ENCODE results near the gene NEK4.

The NEK4 gene
- total RNA-seq, result 43.8 to 68.5 (median 48.0) reads per million in 4 experiments

DNA sequence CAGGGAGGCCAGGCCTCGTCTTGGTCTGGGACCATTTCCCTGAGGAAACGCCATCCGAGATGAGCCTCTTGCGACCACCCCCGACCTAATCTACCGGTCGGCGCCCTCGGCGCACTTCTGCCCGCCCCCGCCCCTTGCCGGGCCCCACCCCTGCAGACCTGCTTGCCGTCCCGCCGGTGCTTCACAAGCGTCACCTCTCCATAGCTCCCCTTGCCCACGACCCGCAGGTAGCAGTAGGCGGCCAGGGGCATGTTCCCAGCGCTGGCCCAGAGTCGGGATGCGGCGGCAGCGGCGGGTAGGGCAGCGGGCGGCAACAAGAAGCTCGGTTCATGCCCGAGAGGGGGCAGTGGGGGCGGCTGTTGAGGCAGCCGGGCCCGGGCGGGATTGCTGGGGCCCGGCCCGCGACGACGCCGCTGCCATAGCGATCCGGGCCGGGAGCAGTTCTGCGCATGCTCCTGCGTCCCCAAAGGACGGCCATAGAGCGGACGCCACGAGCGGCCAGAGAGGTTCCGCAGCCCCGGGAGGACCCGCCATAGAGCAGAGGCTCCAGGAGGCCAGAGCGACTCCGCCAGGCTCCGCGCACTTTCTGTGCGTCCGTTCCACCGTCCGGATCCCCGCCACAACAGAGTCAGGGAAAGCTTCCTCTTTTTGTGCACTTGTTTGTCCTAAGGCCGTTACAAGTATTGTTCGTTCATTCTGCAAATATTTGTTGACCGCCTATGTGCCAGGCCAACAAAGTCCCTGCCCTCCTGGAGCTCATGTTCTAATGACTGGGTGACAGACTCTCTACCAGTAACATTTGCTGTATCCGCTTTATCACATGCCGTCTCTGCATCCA lies at the start of gene NEK4:
NEK4 (minus strand) TSS at position 445 of the 838 bp plus-strand sequence; CDS start at position 251, 194 bp downstream.
- DNase-seq, result peak; percentile 49

DNA sequence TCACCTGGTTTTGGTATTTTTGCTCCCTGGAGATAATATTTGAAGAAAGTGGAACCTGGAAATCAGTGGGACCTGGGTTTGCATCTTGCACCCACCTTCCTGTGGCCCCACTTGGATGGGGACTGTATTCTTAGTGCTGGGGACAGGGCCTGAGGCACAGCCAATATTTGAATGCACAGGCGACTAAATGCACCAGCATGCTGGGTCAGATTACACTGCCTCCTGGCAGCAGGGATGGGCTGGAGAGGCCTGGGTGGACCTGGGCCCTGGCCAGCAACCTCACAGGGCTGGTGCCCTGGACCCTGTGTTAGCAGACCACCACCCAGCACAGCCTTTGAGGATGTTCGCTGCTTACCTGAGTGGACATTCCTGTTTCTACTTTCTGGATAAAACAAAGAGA lies 49.2 kb upstream of the NEK4 start:
- DNase-seq, result no peak

DNA sequence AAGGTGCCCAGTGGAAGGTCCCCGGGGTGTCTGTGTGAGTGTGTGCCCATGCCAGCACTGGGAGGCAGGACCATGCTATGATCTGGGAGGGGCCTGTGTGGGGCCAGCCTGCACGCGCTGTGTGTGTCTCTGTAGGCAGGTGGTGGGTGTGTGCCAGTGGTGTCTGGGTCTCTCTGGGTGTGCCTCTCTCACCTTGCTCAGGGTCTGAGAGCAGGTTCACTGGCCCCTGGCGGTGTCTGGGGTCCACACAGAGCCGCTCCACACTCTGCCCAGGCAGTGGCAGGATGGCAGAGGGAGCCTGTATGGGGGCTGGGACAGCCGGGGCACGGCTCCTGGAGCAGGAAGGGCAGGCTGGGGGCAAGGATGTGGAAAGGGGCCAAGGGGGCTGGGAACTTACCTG lies 47.1 kb upstream of the NEK4 start:
- no peak for DNase-seq

DNA sequence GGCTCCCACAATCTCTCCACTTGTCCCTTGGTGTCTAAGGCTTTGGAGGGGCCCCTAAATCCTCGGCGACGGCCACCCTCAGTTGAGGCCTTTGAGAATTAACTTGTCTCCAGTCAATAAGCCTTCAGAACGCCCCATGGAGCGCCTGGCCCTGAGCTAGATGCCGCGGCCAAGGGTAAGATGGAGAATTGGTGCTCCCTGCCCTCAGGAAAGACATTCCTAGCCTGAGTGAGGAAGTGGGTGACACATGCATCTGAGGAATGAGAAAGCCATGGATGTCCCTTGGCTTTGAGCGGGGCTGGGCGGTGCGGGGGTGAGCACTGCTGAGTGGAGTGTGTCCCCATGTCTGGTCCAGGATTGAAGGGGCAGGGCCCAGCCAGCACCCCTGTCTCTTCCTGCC lies 46.5 kb upstream of the NEK4 start:
- DNase-seq, result no peak

DNA sequence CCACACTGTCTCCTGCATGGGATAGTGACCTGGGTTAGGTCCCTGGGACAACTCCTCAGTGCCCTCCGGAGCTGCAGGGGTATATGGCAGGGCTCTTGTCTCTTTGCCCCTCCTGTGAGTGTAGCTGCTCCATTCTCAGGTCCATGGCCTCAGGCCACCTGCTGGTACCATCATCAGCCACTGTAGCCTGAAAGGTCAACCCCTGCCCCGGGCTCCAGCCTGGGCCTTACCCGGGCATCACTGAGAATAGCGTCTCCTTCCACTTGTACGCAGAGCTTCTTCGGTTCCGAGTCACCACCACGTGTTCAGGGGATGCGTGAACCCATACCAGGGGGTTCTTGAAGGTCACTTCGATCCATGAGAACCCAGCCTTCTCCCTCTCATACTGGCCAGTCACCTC lies 45.9 kb upstream of the NEK4 start:
- DNase-seq, result no peak

DNA sequence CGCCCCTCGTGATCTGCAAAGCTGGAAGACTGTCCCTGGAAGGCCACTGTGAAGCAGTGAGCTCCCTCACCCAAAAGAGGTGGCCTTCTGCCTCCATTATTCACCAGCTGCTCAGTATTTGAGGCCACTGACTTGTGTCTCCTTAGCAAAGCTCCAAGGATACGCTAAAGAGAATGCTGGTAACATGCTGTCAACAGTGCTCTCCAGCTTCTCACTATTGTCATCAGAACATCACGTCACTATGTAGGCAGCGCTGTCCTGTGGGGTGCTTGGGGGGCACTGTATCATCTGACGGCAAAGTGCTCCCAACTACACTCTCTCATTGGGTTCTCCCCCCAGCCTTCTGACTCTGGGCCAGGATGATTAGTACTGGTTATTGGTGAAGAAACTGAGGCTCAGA lies 45.5 kb upstream of the NEK4 start:
- DNase-seq, result no peak

DNA sequence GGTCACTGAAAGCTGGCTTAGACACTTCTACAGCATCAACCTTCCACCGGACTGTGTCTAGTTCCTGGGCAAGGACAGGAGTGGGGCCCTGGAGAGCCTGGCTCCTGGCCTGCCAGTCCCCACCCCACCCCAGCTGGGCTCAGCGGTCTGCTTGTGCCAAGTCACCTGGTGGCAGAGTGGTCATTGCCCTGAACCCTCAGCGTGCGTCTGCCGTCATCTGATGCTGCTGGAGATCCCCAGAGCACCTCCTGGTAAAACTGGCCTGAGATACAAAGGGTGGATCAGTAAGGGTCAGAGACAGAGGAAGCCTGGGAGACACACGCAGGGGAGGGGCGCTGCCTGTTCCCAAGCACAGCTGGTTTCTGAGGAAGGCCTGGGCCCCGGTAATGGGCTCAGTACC lies 43.1 kb upstream of the NEK4 start:
- no peak for DNase-seq

DNA sequence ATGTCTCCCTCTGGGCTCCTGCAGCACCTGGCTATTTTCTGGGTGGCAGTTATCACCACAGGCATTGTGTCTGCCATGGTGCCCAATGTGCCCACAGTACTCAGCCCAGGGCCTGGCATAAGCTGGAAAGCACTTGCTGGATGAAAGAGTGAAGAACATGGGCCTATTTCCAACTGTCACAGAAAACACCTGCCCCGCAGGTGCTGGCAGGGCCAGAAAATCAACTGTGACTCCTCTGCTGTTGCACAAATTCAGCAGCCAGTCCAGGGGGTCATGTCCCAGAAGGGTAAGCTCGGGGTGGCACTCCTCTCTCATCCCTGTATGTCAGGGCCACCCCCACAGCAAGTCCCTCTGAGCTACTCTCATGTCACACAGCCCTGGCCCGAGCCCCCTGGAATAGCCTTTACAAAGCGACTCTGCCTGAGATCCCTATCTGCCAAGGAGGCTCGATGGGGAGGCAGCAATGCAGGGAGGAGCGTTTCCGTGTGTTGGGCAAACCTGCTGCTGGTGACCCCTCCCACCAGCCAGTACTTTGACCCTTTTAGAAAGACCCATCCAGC lies 40.8 kb upstream of the NEK4 start:
- no peak for DNase-seq

DNA sequence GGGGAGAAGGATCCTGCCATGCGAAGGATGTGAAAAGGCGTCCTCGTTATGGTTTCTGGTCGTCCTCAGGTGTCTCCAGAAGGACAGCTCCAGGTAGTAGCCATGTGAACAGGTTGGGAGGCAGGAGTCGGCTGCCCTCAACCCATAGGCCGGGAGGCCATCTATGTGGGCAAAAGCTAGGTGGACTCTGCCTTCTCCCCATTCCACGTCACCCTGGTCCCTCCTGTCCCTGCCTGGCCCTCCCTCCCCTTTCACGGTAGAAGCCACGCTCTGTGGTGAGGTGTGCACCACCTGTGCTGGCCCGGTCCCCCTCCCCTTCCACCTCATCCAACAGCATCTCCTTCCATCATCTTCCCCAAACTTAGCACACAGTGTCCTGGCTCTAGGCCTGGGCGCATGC lies 40.2 kb upstream of the NEK4 start:
- no peak for DNase-seq

DNA sequence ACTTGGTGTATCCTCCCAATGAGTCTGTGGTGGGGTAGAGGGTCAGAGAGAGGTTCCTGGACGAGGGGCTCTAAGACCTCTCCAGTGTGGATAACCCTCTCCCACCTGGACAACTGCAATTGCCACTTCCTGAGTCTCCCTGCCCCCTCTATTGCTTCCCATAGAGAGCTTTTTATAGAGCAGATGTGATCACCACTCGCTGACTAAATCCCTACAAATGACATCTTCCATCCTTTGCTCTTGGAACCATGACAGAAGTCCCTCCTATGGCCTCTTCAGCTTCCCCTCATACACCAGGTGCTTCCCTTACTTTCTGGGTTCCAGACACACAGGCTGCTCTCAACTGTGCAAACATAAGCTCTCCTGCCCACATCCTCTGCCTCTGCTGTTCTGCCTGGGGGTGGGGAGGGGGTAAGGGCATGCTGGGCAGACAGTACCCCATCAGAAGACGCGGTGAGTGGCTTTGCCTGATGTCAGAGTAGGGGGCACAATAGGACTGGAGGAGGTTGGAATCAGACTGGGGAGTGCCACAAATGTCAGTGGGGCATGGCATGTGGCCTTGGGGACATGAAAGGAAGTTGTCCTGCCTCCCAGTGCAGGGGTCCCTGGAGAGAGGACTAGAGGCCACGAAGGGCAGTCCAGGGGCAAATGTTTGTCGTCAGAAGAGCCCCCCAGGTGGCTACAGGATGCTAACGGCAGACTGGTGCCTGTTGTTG lies 39.1 kb upstream of the NEK4 start:
- DNase-seq, result no peak

DNA sequence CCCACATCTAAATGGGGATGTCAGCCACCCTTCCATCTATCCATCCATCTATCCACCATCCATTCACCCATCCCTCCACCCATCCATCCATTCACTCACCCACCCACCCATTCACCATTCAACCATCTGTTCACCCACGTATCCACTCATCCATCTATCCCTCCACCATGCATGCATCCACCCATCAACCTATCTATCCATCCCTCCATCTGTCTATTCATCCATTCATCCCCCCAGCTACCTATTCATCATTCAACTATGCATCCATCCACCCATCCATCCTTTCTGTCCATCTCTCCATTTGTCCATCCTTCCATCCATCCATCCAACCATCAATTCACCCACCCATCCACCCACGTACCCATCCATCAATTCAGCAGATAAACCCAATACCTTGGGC lies 38.4 kb upstream of the NEK4 start:
- DNase-seq, result no peak

DNA sequence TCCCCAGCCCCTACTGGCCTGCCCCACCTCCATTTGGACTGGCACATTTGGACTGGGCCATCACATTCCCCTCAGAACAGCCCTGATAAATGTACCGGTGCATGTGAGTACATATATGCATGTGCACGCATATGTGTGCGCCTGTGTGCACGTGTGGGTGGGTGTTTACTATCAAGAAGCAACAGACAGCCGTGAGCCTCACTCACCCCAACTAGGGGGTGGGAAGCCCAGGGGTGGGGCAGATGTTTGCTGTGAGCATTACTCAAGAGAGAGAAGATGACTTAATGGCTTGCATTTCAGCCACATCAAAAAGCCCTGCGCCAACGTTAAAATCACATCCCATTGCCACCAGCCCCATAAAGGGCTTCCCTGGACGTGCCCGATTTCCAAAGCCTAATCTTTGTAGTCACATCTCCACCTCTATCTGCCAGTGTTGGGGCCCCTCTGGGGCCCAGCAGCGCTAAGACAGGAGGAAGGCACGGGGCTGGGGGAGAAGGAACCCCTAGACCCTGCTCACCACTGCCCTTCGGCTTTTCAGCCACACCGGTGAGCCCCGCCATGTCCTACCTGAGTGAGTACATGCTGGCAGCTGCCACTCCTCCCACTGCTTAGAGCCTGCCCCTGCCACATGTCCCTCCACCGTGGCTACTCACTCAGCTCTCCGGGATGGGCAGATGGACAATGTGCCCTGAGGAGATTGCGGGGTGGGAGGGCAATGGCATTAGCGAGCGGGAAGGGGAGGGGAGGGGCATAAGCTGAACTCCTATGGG lies 34.7 kb upstream of the NEK4 start:
- no peak for DNase-seq

DNA sequence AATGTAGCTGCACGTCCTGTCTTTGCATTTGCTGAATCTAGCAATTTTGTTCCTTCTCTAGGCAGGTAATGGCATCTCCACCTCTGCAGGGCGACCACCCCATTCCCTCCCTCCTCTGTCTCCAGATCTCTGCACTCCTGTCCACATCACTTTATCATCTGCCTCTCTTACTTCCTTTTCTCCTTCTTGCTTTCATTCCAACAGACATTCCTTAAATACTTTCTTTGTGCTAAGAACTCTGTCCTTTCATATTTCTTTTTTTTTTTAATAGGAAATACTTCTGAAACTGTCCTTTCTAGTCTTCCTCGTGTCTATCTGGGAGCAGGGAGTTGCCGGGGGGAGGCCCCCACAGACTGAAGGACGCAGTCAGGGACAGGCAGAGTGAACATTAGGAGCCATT lies 31.1 kb upstream of the NEK4 start:
- DNase-seq, result no peak

DNA sequence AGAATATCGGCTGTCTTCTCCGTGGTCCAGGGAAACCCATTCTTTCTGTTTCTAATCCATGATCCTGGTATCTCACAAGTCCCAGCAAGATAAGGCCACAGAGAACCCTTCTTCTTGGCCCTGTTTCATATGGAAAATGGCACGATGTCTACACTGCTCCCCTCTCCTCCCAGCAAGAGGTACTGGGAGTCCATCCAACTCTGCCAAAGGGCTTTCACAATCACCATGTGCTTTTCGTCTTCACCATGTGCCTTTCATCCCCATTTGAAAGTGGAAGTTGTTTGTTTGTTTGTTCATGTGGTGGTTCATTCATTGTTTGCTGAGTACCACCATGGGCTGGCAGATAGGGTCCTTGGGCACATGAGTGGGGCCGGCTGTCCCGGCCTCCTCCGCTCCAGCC lies 29.3 kb upstream of the NEK4 start:
- DNase-seq, result no peak

DNA sequence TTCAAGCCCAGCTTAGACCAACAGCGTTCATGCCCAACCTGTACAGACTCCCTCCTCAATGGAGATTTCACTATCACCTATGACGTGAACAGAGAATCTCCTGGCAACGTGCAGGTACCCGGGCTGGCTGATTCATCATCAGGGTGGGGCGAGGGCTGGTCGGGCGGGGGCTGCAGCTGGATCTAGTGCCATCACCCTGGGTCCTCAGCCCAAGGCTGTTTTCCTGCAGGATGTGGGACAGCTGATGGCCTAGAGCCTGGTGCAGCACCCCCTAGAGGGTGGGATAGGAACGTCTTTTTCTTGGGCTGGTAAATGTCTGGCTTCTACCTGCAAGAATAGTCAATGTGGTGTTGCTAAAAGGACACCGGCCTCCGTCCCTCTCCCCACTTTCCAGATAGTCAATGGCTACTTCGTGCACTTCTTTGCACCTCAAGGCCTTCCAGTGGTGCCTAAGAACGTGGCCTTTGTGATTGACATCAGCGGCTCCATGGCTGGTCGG lies 28.3 kb upstream of the NEK4 start:
- DNase-seq, result no peak

DNA sequence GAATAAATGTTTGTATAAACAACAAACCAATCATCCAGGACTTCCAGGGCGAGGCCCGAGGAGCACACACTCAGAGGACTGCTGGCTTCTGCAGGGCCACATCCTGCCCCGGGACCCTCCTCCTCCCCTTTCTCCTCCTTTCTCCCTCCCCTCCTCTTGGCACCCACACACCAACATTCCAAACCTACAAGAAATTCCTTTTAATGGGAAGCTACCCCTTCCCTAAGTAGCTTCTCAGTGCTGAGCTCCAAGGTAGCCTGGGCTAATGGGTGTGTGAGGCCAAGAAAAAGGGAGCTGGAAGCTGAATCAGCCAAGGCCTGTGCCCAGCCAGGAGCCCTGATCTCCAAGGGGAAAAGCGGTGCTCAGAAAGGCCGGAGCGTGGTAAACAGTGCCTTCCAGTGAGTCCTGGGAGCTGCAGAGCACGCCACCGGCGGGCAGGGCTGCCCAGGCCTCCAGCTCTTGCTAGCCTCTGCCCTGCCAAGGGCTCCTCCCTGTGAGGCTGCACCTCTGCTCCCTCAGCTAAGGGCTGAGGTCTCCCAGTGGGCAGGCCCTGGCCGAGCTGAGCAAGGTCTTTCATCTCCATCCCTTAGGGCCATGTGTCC lies 27.7 kb upstream of the NEK4 start:
- DNase-seq, result no peak

DNA sequence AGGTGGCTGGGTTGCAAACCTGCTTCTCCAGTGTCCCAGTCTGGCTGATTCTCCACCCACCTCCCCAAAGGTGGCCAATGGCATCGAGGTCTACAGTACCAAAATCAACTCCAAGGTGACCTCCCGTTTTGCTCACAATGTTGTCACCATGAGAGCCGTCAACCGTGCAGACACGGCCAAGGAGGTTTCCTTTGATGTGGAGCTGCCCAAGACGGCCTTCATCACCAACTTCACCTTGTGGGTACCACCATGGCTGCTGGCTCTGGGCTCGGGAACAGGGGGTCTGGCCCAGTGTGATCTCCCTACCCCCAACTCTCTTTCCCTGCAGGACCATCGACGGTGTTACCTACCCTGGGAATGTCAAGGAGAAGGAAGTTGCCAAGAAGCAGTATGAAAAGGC lies 25.7 kb upstream of the NEK4 start:
- DNase-seq, result no peak

DNA sequence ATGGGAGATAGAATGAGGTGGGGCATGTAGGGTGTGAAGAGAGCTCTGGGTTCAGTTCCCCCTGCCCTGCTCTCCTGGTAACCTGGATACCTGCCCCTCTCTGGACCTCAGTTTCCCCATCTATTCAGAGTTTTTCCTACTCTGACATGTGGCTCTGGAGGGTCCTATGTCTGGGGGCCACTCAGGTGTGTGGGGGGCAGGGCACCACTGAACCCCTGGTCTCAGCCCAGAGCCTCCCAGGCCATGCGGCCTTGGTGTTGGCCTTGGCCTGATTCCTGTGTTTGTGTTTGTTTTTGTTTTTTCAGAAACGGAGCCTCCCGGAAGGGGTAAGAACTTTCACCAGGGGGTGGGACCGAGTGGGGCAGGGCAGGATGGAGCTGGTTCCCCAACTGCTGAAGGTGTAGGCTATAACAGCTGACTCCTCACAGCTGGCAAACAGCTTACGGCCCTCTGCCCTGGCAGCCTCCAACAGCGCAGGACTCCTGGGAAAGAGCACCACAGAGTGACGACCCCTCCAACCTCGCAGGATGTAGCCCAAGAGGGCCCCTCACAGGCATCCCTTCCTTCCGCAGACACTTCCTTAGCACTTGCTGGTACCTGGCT lies 24.7 kb upstream of the NEK4 start:
- no peak for DNase-seq

DNA sequence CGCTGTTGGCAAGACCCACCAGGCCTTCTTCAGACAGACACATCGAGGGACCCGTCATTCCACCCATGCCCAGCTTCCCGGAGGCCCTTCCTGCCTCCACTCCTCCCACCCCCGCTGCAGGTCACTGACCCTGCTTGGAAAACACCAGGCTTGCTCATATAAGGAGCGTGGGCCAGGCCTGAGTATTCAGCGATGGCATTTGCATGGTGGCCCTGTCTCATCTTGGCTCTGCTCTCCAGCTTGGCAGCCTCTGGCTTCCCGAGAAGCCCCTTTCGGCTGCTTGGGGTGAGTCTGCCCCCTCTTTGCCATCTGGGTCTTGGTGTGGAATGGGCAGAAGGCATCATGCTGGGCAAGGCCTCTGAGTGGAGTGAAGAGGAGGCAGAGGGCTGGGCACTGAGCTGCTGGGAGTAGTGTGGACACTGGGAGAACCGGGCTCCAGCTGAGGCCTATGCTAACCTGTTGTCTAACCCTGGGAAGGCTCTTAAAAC lies 23.9 kb upstream of the NEK4 start, which contains the start of gene ITIH3:
ITIH3 (plus strand) TSS at position 185 of the 488 bp plus-strand sequence; CDS start at position 193, 8 bp downstream.
- no peak for DNase-seq

DNA sequence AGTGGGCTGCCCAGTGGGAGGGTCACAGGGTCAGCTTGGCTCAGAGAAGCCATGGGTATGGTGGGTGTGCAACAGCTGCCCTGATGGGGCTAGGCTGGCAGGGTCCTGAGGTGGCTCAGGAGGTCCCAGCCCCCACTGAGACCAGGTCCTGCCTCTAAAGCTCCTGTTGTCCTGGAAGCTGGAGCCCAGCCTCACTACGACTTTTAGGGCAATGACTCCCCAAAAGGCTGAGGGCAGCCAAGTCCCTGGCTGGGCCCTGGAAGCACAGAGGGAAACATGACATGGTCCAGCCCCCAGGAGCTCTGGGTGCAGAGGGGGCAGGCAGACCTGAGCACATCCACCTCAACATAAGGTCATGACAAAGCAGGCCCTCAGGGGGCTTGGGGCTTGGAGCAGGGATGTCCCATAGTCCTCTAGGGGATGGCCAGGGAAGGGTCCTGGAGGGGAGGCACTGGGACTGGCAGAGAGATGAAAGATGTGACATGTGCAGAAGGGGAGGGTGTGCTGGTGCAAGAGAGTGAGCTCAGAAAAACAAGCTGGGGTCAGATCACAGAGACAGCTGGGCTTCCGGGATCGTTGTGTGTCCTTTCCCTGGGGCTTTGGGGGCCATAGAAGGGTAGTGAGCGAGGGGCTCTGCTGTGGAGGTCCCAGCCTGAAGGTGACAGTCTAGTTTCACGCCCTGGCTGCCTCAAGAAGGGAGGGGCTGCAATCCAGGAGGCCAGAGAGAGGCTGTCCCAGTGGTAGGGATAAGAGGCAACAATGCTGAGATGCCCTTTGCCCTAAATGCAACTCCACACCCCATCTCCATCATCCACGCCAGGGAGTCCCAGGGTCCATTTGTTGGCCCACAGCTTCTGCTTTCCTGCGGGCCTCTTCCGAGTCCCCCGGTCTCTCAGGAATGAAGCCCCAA lies 23.2 kb upstream of the NEK4 start:
- no peak for DNase-seq
